Fibroblast of skin of scalp (primary cell): ENCODE results near the gene CTIF.

Experiments
- DNase-seq: peaks from one replicate; pipeline ENCODE4 v3.0.0-alpha.2; 2013

Gene CTIF

DNA sequence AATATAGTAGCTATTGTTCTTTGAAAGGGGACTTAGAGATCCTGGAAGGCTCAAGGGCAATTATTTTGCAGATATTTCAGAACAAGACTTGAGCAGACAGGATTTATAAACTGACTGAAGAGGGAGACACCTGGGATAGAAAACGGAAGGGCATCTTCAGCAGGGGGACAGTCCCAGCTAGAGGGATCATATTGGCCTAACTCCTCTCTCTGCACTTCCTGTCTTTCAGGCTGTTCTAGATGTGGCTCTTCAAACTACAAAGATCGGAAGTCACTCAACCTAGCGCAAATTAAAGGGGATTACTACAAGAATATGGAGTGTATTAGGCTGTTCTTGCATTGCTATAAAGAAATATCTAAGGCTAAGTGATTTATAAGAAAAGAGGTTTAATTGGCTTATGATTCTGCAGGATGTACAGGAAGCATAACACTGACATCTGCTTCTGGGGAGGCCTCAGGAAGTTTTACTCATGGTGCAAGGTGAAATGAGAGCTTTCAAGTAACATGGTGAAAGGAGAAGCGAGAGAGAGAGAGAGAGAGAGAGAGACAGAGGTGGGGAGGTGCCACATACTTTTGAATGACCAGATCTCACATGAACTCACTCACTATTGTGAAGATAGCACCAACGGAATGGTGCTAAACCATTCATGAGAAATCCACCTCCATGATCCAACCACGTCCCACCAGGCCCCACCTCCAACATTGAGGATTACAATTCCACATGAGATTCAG, 5.3 kb upstream of the CTIF start:
- no peak for DNase-seq

- DNase-seq, result peak; percentile 64
Observed at GRCh38 chr18:48534364-48534763, 4.5 kb upstream of the CTIF start.

GRCh38 chr18:48535956-48536355, 2.9 kb upstream of the CTIF start:
- DNase-seq, result no peak

DNA sequence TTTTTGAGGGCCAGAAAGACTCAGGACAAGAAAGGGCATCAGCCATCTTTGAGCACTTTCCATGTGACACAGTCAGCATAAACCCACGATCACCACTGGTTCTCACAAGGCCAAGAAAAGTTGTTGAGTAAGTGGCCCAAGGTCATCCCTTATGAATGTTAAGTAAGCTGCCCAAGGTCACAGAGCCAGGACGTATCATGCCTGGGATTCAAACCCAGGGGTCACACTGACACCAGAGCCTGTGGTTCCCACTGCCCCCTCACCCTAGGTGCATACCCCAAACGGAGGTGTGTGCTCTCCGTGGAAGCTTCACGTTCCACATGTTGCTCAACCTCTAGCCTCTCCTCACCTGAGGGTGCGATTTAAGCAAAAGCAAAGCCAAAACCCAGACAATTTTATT, 2.3 kb upstream of the CTIF start:
- DNase-seq, result no peak

- DNase-seq, result peak; percentile 56
Observed at GRCh38 chr18:48539406-48540250, 797 bp downstream of the CTIF start.

GRCh38 chr18:48540251-48541025, 1.6 kb downstream of the CTIF start:
- peak; percentile 77 for DNase-seq

DNA sequence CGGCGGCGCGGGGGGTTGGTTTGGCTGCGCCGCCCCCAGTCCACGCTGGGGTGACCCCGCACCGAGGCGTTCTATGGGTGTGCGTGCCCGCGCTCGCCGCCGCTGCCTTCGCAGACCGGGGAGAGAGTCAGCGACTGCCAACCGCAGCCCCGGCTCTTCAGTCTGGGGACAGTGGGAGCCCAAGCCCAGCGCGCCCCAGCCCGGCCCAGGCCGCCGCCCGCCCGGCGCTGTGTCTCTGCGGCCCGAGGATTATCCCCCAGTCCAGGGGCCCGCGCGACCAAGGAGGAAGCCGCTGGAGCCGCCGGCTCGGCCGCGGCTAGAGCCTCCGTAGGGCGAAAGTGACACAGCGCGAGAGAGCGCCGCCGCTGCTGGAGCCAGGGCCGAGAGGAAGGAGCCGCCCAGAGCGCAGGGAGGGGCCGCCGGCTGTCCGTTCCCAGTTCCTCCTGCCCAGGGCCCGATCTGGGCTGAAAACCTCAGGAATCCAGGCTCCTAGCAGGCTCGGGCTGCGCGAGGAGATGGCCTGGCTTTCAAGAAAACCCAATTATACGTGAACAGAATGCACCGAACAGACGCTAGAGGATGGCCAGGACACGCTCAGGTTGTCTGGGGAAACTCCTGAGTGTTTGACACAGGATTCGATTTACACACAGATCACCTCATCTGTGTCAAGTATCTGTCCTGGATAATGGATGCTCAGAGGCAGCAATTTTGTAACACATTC, 2.4 kb downstream of the CTIF start:
- peak; percentile 86 for DNase-seq

GRCh38 chr18:48541747-48542400, 3.0 kb downstream of the CTIF start:
- DNase-seq, result no peak

- DNase-seq, result peak; percentile 20
Observed at GRCh38 chr18:48542513-48543181, 3.8 kb downstream of the CTIF start.

- peak; percentile 20 for DNase-seq
Observed at GRCh38 chr18:48543228-48543627, 4.4 kb downstream of the CTIF start.

DNA sequence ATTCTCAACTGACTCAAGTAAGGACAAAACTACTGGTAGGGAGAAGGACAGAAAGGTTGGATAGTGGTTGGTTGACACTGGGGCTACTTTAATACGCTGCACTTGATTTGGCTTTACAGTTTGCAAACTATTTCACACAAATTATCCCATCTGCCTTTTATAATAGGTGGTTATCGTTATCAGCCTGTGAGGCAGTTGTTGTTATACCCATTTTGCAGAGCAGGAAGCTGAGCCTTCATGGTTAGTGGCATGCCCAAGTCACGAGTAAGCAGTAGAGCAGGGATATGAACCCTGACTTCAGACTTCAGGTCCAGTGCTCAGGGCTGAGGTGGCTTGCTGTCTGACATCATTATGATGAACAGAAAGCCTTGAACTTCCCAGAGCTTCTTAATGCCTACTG, 5.3 kb downstream of the CTIF start:
- DNase-seq, result no peak

DNA sequence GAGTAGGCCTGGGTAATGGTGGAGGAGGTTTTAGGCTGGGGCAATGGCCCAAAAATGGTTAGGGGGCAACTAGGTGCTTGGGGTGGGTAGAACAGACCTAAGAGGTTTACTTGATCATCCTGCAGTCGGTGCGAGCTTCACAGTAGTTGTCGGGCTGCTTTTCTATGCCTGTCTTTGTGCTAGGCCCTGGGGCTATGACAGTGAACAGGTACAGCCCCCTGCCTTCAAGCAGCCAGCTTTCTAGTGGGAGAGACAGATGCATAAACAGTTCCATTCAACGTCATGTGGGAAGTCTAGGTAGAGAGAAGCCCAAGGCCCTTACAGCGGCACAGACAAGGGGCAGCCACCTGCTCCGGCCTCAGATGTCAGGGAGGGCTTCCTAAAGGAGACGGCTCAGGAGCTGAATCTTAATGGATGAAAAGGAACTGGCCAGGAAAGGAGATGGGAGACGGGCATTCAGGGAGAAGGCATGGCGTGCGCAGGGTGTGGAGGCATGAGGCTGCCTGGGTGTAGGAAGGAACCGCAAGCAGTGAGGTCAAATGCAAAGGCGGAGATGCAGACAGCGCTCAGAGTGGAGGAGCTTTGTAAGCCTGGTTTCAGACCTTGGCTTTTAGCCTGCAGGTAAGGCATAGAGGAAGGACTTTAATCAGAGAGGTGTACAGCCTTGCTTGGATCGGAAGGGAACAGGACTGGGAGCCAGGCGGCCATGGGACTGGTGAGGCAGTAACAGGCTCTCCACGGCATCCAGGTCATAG, 6.0 kb downstream of the CTIF start:
- no peak for DNase-seq

- peak; percentile 85 for DNase-seq
Observed at GRCh38 chr18:48545757-48546321, 7.0 kb downstream of the CTIF start.

DNA sequence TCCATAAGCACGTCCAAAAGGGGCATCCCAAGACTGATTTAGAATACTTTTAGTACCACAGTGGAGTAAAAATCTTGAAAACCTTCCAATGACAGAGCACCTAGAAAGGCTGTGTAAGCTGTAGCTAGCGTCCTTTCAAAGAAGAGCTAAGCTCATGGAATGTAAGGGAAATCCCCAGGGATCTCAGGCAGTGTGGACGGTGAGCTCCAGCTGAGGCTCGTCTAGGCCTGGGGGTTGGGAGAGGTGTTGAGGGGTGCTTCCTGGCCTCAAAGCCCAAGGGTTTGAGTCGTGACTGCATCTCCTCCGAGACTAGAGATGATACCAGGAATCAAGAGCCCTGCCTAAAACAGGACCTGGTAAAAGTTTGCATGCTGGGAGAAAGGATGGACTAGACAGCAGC, 7.6 kb downstream of the CTIF start:
- peak; percentile 80 for DNase-seq

- DNase-seq, result no peak
Observed at GRCh38 chr18:48547531-48547981, 8.7 kb downstream of the CTIF start.

DNA sequence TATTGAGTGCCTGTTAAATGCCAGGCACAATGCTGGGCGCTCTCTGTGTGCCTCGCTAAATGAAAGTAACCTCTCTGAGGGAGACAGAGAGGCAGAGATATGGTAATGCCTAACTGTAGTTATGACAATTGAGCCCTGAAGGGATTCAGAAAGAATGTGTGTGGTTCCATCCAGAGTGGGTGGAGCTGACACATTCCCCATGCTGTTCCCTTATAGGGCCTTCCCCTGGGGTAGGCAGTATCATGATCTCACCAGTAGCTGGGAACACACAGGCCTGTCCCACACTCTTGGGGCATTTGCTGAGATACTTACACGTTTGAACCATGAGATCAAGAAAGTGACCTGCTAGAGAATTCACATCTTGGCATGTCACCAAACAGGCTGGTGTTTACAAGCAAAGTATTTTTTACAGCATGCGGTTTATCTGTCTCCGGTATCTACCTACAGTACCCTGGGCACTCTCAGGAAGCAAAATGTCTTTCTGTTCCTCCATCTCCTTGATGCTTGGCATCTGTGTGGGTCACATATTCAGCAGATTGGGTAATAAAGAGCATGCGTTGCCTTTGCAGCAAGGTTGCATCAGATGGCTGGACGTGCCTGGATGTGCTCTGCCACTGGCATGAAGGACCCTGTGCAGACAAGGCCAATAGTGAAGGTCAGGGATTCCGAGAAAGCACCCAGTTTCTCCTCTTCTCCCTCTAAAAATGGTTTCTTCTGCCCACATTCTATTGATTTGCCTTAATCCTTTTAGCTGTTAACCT, 9.4 kb downstream of the CTIF start:
- peak; percentile 97 for DNase-seq

DNA sequence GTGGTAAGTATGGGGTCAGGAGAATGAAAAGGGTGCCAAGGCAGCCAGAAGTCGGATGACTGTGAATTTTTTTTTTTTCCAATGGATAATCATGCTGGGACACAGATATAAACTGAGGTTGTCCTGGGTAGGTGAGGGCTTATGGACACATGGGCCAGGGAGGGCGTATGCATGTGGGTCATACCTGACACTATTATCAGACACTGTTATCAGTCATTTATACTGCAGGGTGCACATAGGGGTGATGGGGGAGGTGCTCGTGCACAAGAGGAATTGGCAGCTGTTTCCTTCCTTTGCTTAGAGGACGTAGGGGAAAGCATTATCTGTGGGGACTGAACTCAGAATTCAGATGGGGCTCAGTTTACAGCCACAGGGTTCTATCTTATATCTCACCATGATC, 10.1 kb downstream of the CTIF start:
- no peak for DNase-seq

GRCh38 chr18:48550101-48550729, 11.4 kb downstream of the CTIF start:
- no peak for DNase-seq

GRCh38 chr18:48551100-48551499, 12.3 kb downstream of the CTIF start:
- DNase-seq, result no peak
